WTC11 (cell line): ENCODE data around the gene POP4.

Source experiments
- CTCF ChIP-seq: fragments of 200-600 bp; IDR thresholded peaks from 2 replicates; pipeline ENCODE4 v1.8.0; 2022; ENCODE audit warnings: antibody characterized with exemption
- ESRRA ChIP-seq: sonication (generic); formaldehyde crosslinking; IDR thresholded peaks from 2 replicates; pipeline ENCODE4 v1.8.1; 2022; ENCODE audit warnings: mild to moderate bottlenecking, missing genetic modification reagents, borderline replicate concordance
- GTF2I ChIP-seq: fragments of 250-450 bp; sonication (Bioruptor Pico); conservative IDR thresholded peaks from 2 replicates; pipeline ENCODE4 v1.4.0; 2021; ENCODE audit warnings: mild to moderate bottlenecking
- MAX ChIP-seq: sonication (generic); formaldehyde crosslinking; IDR thresholded peaks from 2 replicates; pipeline ENCODE4 v1.8.0; 2022; ENCODE audit warnings: mild to moderate bottlenecking, missing genetic modification reagents
- NFYB ChIP-seq: sonication (generic); formaldehyde crosslinking; conservative IDR thresholded peaks from 2 replicates; pipeline ENCODE4 v1.8.0; 2022; ENCODE audit warnings: low read depth, missing genetic modification reagents
- TEAD4 ChIP-seq: sonication (generic); formaldehyde crosslinking; IDR thresholded peaks from 2 replicates; pipeline ENCODE4 v1.8.0; 2022; ENCODE audit warnings: mild to moderate bottlenecking, missing genetic modification reagents
- USF2 ChIP-seq: sonication (generic); formaldehyde crosslinking; IDR thresholded peaks from 2 replicates; pipeline ENCODE4 v1.8.1; 2023; ENCODE audit warnings: mild to moderate bottlenecking, missing genetic modification reagents, moderate library complexity
- ZBTB43 ChIP-seq: sonication (generic); formaldehyde crosslinking; IDR thresholded peaks from 2 replicates; pipeline ENCODE4 v1.8.1; 2023; ENCODE audit warnings: mild to moderate bottlenecking, missing genetic modification reagents

GRCh38 chr19:29664753-29665214 is 58.7 kb downstream of the POP4 start:
- TF ChIP-seq TEAD4 (no peak), GTF2I (no peak), ZBTB43 (no peak), CTCF (no peak), ESRRA (CRISPR knock-in tag) (no peak), MAX (no peak), NFYB (CRISPR knock-in tag) (no peak), USF2 (no peak)
